Activated CD4-positive, alpha-beta T cell treated with anti-CD3 and anti-CD28 coated beads, Interleukin-2, Interleukin-4, amounts not matched to agents 100 ng/mL and 50 ng/mL, durations not matched to agents 16 hours and 8 hours (primary cell): Measurements from ENCODE around the gene SSR2.
"Not testable (repeated sequence)": the region's sequence is repeated elsewhere in the genome, so short reads cannot be mapped to it uniquely, and the experiment has no call there.

Source experiments
- DNase-seq: peaks from one replicate; pipeline ENCODE4 v3.0.0-alpha.2; 2020; ENCODE audit warnings: low spot score

SSR2 gene

DNA sequence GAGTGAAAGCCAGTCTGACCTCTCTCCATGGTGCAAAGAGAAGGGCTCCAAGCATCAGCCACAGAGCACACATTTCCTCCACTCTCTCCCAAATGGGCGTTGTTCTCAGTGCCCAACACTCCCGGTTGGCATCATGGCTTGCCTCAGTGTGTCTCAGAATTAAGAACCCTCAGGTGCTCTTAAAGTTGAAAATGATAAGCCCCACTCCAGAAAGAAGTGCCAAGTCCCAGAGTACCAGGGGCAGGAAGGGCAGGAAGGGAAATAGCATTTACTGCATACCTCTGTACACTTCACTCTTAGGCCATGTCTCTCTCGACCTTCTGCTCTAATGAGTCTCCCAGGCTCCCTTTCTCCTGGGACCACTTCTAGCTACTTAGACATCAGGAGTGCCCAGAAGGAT is 27.2 kb downstream of the SSR2 start:
- DNase-seq = no peak

GRCh38 chr1:155990005-155990739 is 30.6 kb downstream of the SSR2 start:
- no peak for DNase-seq

GRCh38 chr1:155989242-155990004 is 31.3 kb downstream of the SSR2 start:
- DNase-seq = peak; percentile 85

DNA sequence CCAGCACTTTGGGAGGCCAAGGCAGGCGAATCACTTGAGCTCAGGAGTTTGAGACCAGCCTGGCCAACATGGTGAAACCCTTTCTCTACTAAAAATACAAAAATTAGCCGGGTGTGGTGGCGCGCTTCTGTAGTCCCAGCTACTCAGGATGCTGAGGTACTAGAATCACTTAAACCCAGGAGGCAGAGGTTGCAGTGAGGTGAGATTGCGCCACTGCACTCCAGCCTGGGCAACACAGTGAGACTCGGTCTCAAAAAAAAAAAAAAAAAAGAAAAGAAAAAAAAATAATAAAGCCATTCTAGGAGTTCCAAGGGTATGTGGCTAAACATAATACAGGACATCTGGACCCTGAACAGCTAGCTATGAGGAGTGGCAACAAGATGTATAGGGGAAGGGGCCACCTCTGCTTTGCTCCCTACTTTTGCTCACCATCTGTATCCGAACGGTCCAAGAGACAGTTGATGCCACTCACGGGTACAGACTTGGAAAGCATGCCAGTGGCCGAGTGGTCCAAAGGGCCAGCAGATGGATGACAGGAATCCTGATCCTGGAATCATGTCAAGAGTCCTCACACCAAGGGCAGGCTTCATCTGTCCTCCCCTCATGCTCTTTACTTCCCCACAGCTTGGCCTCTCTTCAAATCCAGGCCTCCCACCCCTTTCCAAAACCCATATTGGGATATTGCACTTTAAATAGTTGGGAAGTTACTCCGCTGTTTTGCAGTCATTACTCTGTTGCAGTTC is 35.7 kb downstream of the SSR2 start:
- not testable (repeated sequence) for DNase-seq

GRCh38 chr1:155984341-155984740 is 36.4 kb downstream of the SSR2 start:
- no peak for DNase-seq

DNA sequence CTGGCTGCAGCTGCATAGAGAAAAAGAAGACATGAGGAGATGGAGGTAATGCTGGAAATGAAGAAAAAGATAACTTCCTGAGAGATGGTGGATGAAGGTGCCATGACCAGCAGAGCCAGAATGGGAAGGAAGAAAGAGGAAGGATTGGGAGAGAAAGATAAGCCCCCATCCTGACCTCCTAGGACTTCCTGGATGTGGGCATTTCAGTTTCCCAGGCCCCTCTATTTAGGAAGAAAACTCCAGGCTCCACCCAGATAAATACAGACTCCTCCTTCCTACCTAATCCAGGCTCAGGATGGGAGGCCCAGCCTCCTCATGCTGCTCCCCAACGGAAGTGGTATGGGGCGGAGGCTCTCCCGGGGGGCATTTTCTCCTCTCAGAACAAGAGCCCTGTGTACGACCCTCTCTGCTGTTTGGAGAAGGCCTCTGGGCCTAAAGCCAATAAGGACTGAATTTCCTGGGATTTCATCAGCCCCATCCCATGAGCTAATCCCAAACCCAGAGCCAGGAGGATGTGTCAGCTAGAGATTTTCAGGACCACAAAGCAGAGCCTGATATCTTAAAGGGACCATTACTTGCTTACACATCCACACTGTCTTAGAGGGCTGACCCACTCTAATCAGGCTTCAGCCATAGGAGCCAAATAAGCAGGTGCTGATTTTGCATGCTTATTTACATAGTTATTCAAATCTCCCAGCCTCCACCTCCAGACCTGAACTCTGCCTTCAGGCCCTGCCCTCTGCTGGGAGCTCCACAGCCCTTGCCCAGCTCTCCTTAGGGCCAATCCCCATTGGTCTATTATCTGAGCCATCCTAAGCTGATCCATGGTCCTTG is 37.3 kb downstream of the SSR2 start:
- DNase-seq = no peak

- no peak for DNase-seq
Measured at GRCh38 chr1:155982106-155982505, 38.6 kb downstream of the SSR2 start.

DNA sequence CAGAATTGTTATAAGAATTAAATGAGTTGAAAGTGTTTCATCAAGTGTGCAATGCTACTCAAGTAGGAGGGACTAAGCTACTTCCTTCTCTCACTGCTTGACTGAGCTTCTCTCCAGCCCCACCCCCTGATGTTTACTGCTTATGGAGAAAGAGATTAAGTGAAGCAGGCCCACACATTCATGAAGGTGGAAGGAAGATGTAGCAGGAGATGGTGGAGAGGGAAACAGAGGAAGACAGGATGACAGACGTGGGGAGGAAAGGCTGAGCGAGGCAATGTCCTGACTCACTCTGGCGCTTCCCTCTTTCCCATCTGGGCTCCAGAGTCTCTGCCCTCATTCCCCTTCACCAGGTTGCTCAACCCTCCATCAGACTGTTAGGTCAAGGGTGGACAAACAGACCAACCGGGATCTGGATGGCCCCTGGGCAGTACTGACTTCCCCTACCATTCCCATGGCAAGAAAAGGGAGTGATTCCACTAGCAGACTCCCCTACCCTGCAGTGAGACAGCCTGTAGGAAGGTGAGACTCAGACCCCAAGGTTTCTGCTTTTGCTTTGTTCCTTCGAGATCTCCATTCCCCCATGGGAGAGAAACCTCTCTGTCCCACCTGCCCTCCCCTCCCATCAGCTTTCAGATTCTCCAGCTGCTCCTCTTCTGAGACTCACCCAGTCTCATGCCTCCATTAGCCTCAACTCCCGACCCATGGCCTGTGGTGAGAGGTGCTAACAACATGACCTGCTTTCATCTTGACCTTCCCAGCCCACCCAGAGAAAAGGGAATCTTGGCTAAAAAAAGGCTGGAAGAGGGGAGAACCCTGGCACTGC is 39.3 kb downstream of the SSR2 start:
- no peak for DNase-seq

DNA sequence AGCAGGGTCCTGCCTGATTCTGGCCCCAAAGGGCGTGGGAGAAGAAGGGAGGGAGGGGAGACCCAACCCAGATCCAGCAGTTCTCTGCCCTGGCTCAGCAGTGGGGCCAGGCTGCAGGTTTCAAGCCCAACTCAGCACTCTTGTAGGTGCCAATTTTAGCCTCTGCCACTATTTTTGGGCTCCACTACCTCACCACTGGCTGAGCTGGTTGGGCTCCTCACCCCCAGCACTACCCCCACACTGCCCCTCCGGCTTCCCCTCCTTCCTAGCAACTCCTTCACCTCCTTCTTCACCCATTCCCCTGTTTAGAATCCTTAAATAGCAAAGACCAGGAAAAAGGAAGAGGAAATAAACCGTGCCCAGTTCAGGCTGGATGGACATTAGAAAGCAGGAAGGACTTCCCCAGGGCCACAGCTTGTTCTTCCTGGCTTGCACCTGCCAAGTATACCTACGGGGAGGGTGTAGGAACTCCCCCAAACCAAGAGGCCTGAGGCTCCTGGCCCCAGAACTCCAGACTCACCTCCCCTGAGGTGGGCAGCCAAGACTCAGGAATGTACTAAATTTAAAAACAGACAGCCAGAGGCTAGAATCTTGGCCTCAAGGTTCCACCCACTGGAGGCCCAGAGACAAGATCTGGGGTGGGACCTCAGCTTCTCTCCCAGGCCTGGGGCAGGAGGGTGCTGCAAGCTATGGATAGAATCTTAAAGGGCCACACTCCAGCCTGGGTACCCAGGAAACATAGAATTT is 41.0 kb downstream of the SSR2 start:
- no peak for DNase-seq

DNA sequence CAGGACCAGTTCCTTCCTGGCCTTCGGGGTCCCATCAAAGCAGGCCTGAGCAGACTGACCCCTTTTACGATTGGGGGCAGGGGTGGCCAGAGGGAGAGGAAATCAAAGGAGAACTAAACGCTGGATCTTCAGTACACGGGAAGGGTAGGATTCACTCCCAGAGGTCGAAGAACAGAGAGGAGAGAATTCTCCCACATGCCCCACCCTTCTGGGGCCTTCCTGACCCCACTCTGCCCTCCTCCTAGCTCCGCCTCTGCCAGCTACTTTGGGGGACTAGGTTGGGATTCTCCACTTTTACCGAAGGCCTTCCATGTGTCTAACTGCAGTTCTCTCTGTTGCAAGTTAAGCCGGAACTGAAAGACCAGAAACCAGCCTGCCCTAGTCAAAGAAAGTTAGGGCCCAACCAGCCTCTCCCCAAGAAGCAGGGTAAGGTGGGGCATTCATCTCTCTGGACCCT is 41.8 kb downstream of the SSR2 start:
- DNase-seq = no peak

GRCh38 chr1:155978325-155978972 is 42.3 kb downstream of the SSR2 start, which contains the start of gene ARHGEF2:
Gene ARHGEF2, minus strand, starts transcription at chr1:155978547. Its CDS starts 120 bp downstream, at chr1:155978427.
- peak; percentile 85 for DNase-seq

DNA sequence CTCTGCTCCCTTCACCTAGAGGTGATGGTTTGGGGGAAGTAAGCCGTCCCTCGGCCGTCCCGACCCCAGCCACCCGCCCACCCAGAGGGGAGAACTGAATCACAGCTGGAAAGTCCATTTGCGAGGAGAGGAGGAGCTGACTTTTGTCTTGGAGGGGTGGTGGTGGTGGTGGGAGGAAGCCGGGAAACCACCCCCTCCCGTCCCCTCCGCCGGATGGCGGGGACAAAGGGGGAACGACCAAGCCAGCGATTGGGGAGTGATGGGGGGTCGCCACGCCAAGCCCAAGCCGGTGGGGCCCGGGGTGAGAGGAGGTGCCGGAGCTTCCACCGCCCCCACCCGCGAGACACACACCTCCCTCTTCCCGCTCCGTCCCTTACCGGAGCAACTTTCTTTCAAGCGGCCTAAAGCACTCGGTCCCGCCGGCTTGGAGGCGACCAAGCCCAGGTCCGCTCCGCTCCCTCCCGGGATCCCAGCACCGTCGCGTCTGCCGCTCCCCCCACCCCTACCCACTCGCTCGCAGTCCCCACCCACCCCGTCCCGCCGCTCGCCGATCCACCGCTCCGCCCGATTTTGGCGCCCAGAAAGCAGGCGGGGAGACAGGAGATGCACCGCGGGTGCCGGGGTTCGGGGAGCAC is 42.9 kb downstream of the SSR2 start:
- no peak for DNase-seq

- DNase-seq = no peak
Measured at GRCh38 chr1:155976913-155977689, 43.6 kb downstream of the SSR2 start.

GRCh38 chr1:155976062-155976912 is 44.5 kb downstream of the SSR2 start:
- no peak for DNase-seq

- DNase-seq = no peak
Measured at GRCh38 chr1:155975375-155976061, 45.2 kb downstream of the SSR2 start.

DNA sequence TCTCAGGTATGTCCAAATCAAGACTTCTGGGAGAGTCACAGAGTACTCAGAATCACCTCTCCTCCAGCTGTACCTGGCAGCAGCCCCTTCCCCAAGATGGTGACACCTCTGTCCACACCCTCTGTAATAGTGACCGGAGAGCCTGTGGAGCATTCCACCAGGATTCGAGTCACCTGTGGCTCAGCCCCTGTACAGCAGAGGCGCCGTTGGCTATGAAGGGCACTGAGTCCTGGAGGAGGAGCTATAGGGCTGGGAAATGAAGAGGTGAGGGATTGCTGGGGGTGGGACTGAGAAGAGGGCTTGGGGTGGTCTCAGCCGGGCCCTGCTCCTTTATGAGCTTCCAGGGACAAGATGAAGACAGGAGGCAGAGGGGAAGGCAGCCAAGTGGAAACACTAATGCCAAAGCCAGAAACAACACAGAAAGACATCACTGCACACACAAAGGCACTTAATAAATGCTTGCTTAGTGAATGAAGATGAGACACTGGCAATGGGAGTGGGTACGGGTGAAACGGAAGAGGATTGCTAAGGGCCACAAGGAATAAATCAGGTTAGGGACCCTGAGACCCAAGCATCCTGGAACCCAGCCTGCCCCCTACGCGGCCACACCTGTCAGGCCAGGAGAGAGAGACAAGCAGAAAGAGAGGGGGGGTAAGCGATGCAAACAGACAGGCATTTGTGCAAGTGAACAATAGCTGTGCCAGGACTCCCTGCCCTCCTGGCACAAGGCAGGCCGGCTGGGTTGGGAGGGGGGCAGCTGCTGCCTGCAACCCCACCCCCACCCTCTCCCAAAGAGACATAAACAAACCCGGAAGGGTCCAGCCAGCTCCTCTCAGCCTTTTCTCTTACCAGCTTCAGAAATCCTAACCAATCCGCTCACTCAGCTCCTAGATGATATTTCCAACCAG is 46.3 kb downstream of the SSR2 start:
- no peak for DNase-seq
